NCI-H187 (cell line): ENCODE results near the gene COLEC12.

Experiments used
- DNase-seq, 2 experiments: peaks; one replicate each; lab custom pipeline; 2025; lab: John Stamatoyannopoulos, UW

Gene COLEC12

GRCh38 chr18:362311-363290 is 137.9 kb downstream of the COLEC12 start:
- no peak for DNase-seq

- DNase-seq, result no peak
Observed at GRCh38 chr18:361941-362310, 138.6 kb downstream of the COLEC12 start.

GRCh38 chr18:361100-361732 is 139.3 kb downstream of the COLEC12 start:
- DNase-seq, result no peak

GRCh38 chr18:360676-361075 is 139.8 kb downstream of the COLEC12 start:
- no peak for DNase-seq

- no peak for DNase-seq
Observed at GRCh38 chr18:356778-357177, 143.7 kb downstream of the COLEC12 start.

GRCh38 chr18:355678-356077 is 144.8 kb downstream of the COLEC12 start:
- no peak for DNase-seq

GRCh38 chr18:354471-354870 is 146.0 kb downstream of the COLEC12 start:
- no peak for DNase-seq

- no peak for DNase-seq
Observed at GRCh38 chr18:354003-354402, 146.5 kb downstream of the COLEC12 start.

- no peak for DNase-seq
Observed at GRCh38 chr18:352438-352837, 148.1 kb downstream of the COLEC12 start.

- DNase-seq, result no peak
Observed at GRCh38 chr18:350953-351572, 149.4 kb downstream of the COLEC12 start.

- DNase-seq, result no peak
Observed at GRCh38 chr18:346600-346999, 153.9 kb downstream of the COLEC12 start.

GRCh38 chr18:341102-341501 is 159.4 kb downstream of the COLEC12 start:
- DNase-seq, result no peak

GRCh38 chr18:340044-340443 is 160.5 kb downstream of the COLEC12 start:
- DNase-seq, result no peak

GRCh38 chr18:339200-339599 is 161.3 kb downstream of the COLEC12 start:
- DNase-seq, result no peak

- no peak for DNase-seq
Observed at GRCh38 chr18:336713-337112, 163.8 kb downstream of the COLEC12 start.

GRCh38 chr18:335733-336132 is 164.8 kb downstream of the COLEC12 start:
- no peak for DNase-seq

GRCh38 chr18:334575-335132 is 165.8 kb downstream of the COLEC12 start:
- DNase-seq, result no peak

- DNase-seq, result no peak
Observed at GRCh38 chr18:332721-333510, 167.6 kb downstream of the COLEC12 start.

- DNase-seq, result no peak
Observed at GRCh38 chr18:332007-332406, 168.5 kb downstream of the COLEC12 start.

- DNase-seq, result no peak
Observed at GRCh38 chr18:331221-331821, 169.2 kb downstream of the COLEC12 start.

GRCh38 chr18:328928-329327 is 171.6 kb downstream of the COLEC12 start:
- no peak for DNase-seq
